A549 treated with AZD9567 at 1 μM for 4 hours (cell line): Measurements from ENCODE around the gene ANKRD10. TPM values are rescaled to one million over a fixed set of nuclear protein-coding genes. Genes with fewer than 3 reads are reported as not detected.

Experiments used
- total RNA-seq: library from RNA; stranded (reverse); fragments of 200-300 nt; extraction: Qiagen RNA extraction; gene quantifications from 5 replicates; pipeline ENCODE4 v1.2.3, GENCODE V29; 2022; ENCODE audit not compliant: insufficient read depth

The ANKRD10 gene
- total RNA-seq: 41.8 to 52.2 TPM (median 44.1 TPM) in 5 replicates

GRCh38 chr13:110915057-110915873 is at the start of gene ANKRD10:
TSS of gene ANKRD10 (minus strand) at chr13:110915069. CDS start at chr13:110914934, 135 bp downstream.

Other genes with a start within 250 kb of the ANKRD10 start
- gene CARS2, start 209.0 kb downstream of the ANKRD10 start, total RNA-seq: 55.6 to 60.9 TPM (median 55.9 TPM) in 5 replicates
- gene ING1, start 201.4 kb downstream of the ANKRD10 start, total RNA-seq: 9.8 to 13.0 TPM (median 12.7 TPM) in 5 replicates
- 20.2 to 25.6 TPM (median 21.6 TPM) in 5 replicates for gene ARHGEF7, start 200.2 kb upstream of the ANKRD10 start, total RNA-seq